Measurements from ENCODE around the gene IKZF3.
"Not testable (repeated sequence)": the region's sequence is repeated elsewhere in the genome, so short reads cannot be mapped to it uniquely, and the experiment has no call there.

IKZF3 gene

GRCh38 chr17:39777534-39778365 is 86.4 kb downstream of the IKZF3 start:
- no peak for DNase-seq

- DNase-seq, result no peak
These were observed 87.9 kb downstream of the IKZF3 start for GRCh38 chr17:39776252-39776651.

GRCh38 chr17:39775031-39775430 is 89.1 kb downstream of the IKZF3 start:
- no peak for DNase-seq

GRCh38 chr17:39774047-39774446 is 90.1 kb downstream of the IKZF3 start:
- DNase-seq, result no peak

- no peak for DNase-seq
These were observed 90.9 kb downstream of the IKZF3 start for GRCh38 chr17:39772987-39773934.

GRCh38 chr17:39772415-39772814 is 91.7 kb downstream of the IKZF3 start:
- no peak for DNase-seq

GRCh38 chr17:39769974-39770587 is 94.0 kb downstream of the IKZF3 start:
- DNase-seq, result no peak

- DNase-seq, result no peak
These were observed 97.0 kb downstream of the IKZF3 start for GRCh38 chr17:39767147-39767546.

- DNase-seq, result no peak
These were observed 98.3 kb downstream of the IKZF3 start for GRCh38 chr17:39765766-39766165.

- DNase-seq, result no peak
These were observed 98.9 kb downstream of the IKZF3 start for GRCh38 chr17:39765175-39765574.

- DNase-seq, result not testable (repeated sequence)
These were observed 99.9 kb downstream of the IKZF3 start for GRCh38 chr17:39764171-39764570.

GRCh38 chr17:39763051-39763820 is 100.9 kb downstream of the IKZF3 start:
- DNase-seq, result no peak

GRCh38 chr17:39761861-39762496 is 102.1 kb downstream of the IKZF3 start:
- no peak for DNase-seq

GRCh38 chr17:39759204-39759603 is 104.9 kb downstream of the IKZF3 start:
- DNase-seq, result no peak

GRCh38 chr17:39757931-39758873 is 105.9 kb downstream of the IKZF3 start:
- DNase-seq, result no peak

- no peak for DNase-seq
These were observed 106.9 kb downstream of the IKZF3 start for GRCh38 chr17:39757176-39757662.

- DNase-seq, result no peak
These were observed 107.6 kb downstream of the IKZF3 start for GRCh38 chr17:39756380-39757079.

GRCh38 chr17:39755554-39756379 is 108.3 kb downstream of the IKZF3 start:
- DNase-seq, result peak; percentile 22

- DNase-seq, result no peak
These were observed 109.1 kb downstream of the IKZF3 start for GRCh38 chr17:39754958-39755553.

All from hematopoietic multipotent progenitor cell treated with erythropoietin and hydrocortisone succinate and interleukin-3 and kit ligand, for 8 days (in vitro differentiated cells).